Activated T-helper 1 cell treated with anti-CD3 and anti-CD28 coated beads, Interleukin-2, amount 50 U/mL, for 16 hours (primary cell): Measurements from ENCODE around the gene TPR.

ENCODE experiments used
- DNase-seq, 2 donors: peaks; one replicate each; pipeline ENCODE4 v3.0.0-alpha.2; 2020; ENCODE audit warnings: low read depth in 1 of 2, low spot score in 1 of 2

The TPR gene

DNA sequence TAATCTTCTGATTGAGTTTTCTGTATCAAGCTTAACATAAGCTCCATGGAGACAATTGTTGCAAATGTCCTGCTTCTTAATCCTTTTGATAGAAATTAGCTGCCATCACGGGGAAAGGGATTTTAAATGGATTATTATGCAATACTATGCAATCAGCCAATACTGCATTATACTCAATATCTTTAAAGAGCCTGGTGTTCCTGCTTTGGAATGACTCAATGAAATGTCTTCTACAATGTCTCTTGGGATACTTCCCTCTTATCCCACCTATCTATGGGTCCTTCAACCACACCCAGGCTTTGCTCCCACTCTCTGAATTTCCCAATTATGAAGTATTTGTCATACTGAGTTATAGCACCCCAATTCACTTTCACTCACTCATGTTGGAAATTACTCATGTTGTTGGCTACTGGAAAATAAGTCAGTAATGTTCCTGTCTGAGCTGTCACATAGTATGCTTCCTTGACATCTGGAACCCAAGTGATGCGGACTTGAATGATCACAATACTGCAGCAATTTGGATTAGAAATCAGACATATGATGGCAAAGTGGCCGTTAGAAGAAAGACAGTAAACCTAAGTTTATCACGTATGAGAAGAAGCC is 85.0 kb downstream of the TPR start:
- no peak for DNase-seq

DNA sequence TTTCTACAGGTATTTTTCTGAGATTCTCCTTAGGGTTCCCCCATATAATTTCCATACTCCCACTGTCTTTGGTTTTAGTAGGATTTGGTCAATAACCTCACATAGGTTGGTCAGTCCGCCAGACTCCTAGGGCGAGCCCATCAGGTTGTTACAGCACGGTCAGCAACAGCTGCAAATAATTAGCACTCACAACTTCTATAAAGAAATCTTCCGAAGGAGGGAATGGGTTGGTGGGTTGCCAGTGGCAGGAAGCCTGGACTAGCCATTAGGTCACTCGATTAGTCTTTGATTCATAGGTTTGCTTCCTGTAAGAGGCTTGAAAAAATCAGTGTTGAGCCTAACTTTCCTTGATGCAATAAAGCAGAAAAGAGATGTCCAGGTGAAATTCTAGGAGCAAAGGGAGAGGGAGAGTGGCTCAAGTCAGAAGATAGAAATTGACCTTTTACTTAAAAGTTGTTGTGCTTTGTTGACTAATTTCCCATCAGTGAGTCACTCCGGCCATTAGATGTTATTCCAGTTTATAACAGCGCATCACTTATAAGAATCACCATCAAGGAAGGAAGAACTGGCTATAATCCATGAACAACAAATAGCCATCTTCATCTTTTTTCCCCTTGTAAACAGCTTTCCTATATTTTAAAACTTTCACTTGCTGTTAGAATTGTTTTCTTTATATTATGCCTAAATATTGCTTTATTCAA is 88.3 kb downstream of the TPR start:
- DNase-seq, result no peak

DNA sequence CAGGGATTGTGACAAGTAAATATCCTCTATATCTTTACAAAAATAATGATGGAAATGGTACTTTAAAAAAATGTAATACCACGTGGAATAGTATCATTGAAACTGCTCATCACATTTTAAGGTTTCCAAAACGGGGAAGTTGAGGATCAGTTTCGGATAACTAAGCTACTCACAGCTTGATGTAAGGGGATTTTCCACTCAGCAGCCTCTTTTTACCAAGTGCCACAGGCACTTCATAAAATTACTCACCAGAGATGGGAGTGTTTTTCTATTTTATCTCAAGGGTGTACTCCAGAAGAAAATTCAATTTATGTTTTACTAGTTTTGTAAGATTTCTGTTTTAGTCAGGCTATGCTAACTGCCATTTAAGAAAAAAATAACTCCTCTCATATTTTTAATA is 91.7 kb downstream of the TPR start:
- no peak for DNase-seq

DNA sequence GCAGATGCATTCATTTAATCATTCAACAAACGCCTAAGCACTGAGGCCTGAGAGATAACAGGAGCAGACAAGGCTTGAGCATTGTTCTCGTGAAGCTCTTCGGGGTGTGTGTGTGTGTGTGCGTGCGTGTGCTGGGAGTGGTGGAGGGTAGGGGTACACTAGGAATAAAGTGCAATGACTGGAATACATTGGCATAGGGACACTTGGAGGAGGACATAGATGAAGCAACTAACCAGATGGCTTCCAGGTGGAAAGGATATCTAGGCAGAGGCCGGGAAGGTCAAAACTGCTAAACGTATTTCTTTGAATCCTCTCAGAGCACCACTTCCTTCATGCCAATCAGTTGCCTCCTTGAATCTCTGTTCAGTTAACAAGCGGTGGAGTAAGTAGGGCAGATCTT is 92.6 kb downstream of the TPR start:
- DNase-seq, result no peak

DNA sequence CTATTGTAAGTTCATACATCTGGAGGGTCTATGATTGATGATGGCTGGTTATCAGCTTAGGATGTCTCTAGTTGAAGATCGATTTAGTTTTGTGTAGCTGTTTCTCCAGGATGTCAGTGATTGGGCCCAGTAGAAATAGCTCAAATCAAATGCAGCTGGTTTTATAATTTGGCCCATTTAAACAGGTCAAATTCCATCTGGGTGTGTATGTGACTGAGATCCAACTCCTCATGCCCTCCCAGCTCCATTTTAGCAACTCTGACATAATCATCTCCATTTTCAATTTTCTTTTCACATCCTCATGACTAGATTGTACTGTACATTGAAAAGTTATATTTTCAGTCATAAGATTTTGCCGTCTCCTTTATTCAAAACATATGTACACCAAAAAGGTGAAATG is 99.2 kb downstream of the TPR start:
- DNase-seq, result no peak

DNA sequence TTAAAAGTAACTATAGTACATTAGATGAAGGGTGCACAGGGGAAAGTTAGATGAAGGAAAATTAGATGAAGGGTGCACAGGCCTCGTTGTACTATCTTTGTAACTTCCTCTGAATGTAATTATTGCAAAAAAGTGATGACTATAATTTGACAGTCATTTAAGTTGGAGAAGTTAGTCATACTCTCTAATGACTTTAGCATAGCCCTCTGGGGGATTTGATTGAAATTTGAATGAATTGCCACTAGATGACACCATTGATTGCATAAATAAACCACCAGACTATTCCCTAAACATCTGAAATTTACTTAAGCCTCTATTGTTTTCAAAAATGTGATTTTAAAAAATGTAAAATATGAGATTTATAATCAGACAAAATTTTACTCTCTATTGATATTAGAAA is 102.6 kb downstream of the TPR start:
- no peak for DNase-seq

DNA sequence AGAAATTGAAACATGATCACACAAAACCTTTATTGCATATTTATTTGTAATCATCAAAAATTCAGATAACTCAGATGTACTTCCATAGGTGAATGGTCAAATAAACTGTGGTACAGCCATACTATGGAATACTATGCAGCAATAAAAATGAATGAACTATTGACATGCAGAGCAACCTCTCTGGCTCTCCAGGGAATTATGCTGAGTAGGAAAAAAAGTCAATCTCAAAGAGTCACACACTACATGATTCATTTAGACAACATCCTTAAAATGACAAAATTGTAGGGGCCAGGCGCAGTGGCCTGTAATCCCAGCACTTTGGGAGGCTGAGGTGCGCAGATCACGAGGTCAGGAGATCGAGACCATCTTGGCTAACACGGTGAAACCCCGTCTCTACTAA is 104.0 kb downstream of the TPR start:
- DNase-seq, result no peak
